ENCODE results near the gene CHMP1A. TPM values are rescaled to one million over a fixed set of nuclear protein-coding genes. Genes with fewer than 3 reads are reported as not detected.

The CHMP1A gene
- total and polyA plus RNA-seq, 4 donors, result 48.0 to 114 (median 84.8) TPM

- no peaks in the 10 kb centered on the region for H3K27me3 ChIP-seq (ENCODE audit: control insufficient read depth, insufficient read depth, low read length)
- H3K4me3 ChIP-seq (ENCODE audit: low read depth, low read length), result no peak overlapping the region
- no peak for DNase-seq (ENCODE audit: low read depth in 4 of 6, low spot score in 6 of 6)
- peaks cover 21% of the 10 kb centered on the region for H3K36me3 ChIP-seq (ENCODE audit: control insufficient read depth, insufficient read depth, low read length)
- H3K27ac ChIP-seq (ENCODE audit: low read depth, low read length), result no peak overlapping the region
- no peaks in the 10 kb centered on the region for H3K9me3 ChIP-seq (ENCODE audit: control insufficient read depth, insufficient read depth, low read length)
- 86% methylated on average over 12 of the region's 12 CpGs for WGBS (ENCODE audit: insufficient coverage)
- H3K4me1 ChIP-seq (ENCODE audit: control insufficient read depth, insufficient read depth, low read length), result peaks cover 14% of the 10 kb centered on the region
Observed at GRCh38 chr16:89600427-89600826, 57.1 kb downstream of the CHMP1A start.

DNA sequence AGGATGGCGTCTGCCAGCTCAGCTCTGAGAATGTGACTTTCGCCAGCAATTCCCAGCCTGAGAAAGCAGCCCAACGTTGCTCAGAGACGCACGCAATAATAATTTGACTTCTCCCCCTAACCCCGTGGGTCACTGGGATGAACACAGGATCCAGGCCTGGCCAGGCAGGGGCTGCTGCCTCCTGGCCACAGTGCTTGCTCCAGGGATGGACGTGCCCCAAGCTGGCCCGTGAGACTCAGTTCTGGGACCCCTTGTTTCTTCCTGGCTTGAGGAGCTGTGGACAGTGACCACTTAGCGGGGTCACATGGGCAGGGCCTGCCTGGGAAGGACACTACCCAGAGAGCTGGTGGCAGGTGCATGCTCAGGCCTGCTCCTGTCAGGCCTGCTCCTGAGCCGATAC, 57.6 kb downstream of the CHMP1A start:
- Histone ChIP-seq H3K27ac (ENCODE audit: low read depth, low read length) (no peak overlapping the region), H3K9me3 (ENCODE audit: control insufficient read depth, insufficient read depth, low read length) (no peaks in the 10 kb centered on the region), H3K4me3 (ENCODE audit: low read depth, low read length) (no peak overlapping the region), H3K36me3 (ENCODE audit: control insufficient read depth, insufficient read depth, low read length) (peaks cover 26% of the 10 kb centered on the region), H3K4me1 (ENCODE audit: control insufficient read depth, insufficient read depth, low read length) (peaks cover 12% of the 10 kb centered on the region), H3K27me3 (ENCODE audit: control insufficient read depth, insufficient read depth, low read length) (no peaks in the 10 kb centered on the region)
- DNase-seq (ENCODE audit: low read depth in 4 of 6, low spot score in 6 of 6), result no peak
- 76% methylated on average over 10 of the region's 10 CpGs for WGBS (ENCODE audit: insufficient coverage)

DNA sequence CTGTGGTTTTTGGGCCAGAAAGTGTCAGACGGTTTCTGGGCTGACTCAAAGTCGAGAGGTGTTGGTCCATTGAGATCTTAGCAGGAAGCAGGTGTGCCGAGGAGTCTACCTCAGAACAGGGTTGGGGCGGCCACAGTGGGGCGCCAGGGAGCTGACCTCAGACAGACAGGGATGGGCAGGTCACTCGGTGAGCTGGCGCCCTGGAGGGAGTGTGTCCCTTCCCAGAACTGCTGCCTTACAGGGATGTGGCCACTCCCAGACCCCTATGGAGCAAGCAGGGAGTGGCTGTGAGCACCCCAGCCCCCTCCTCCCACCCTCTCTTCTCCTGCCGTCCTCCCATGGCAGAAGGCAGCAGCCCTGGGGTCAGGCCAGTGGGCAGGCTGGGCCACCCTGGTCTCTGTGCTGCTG, 58.1 kb downstream of the CHMP1A start:
- H3K36me3 ChIP-seq (ENCODE audit: control insufficient read depth, insufficient read depth, low read length), result peaks cover 26% of the 10 kb centered on the region
- H3K4me3 ChIP-seq (ENCODE audit: low read depth, low read length), result no peak overlapping the region
- no peak for DNase-seq (ENCODE audit: low read depth in 4 of 6, low spot score in 6 of 6)
- no peaks in the 10 kb centered on the region for H3K27me3 ChIP-seq (ENCODE audit: control insufficient read depth, insufficient read depth, low read length)
- WGBS (ENCODE audit: insufficient coverage), result 40% methylated on average over 7 of the region's 8 CpGs
- no peak overlapping the region for H3K27ac ChIP-seq (ENCODE audit: low read depth, low read length)
- H3K9me3 ChIP-seq (ENCODE audit: control insufficient read depth, insufficient read depth, low read length), result no peaks in the 10 kb centered on the region
- peaks cover 12% of the 10 kb centered on the region for H3K4me1 ChIP-seq (ENCODE audit: control insufficient read depth, insufficient read depth, low read length)

- Histone ChIP-seq H3K27me3 (ENCODE audit: control insufficient read depth, insufficient read depth, low read length) (no peaks in the 10 kb centered on the region), H3K36me3 (ENCODE audit: control insufficient read depth, insufficient read depth, low read length) (peaks cover 29% of the 10 kb centered on the region), H3K4me3 (ENCODE audit: low read depth, low read length) (no peak overlapping the region), H3K9me3 (ENCODE audit: control insufficient read depth, insufficient read depth, low read length) (no peaks in the 10 kb centered on the region), H3K27ac (ENCODE audit: low read depth, low read length) (no peak overlapping the region), H3K4me1 (ENCODE audit: control insufficient read depth, insufficient read depth, low read length) (peaks cover 12% of the 10 kb centered on the region)
- peak in 2 of 6 donors; percentile 37 to 70 for DNase-seq (ENCODE audit: low read depth in 4 of 6, low spot score in 6 of 6)
- WGBS (ENCODE audit: insufficient coverage), result no CpG with 5 or more reads among the region's 14 CpGs
Observed at GRCh38 chr16:89598199-89598598, 59.3 kb downstream of the CHMP1A start.

DNA sequence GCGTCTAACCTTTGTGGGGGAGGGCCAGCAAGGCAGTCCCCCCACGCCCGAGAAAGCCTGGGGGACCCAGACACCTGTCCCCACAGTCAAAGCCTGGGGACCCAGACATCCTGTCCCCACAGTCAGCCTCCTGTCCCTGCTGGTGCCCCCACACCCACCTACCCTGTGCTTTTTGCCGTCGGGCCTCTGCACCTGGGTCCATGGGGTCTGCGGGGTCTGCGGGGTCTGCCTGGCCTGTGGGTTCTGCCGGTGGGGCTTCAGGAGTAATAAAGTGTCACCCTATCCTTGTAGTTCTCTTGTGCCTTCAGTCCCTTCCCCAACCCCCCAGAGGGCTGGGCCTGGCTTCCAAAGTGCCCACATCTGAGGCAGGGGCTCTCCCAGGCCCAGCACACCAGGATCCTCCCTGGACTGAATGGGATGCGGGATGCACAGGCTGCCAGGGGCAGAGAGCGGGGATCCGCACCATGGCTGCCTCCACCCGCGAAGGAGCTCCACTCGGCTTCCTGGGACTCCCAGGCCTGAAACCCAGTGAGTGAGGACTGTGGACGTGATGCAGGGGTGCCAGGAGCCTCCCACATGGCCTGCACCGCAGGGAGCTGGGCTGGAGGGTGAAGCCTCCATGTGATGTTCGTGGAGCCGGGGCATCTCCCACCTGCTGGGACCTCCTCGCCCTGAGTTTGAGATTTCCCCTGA, 60.4 kb downstream of the CHMP1A start:
- H3K27ac ChIP-seq (ENCODE audit: low read depth, low read length), result no peak overlapping the region

DNA sequence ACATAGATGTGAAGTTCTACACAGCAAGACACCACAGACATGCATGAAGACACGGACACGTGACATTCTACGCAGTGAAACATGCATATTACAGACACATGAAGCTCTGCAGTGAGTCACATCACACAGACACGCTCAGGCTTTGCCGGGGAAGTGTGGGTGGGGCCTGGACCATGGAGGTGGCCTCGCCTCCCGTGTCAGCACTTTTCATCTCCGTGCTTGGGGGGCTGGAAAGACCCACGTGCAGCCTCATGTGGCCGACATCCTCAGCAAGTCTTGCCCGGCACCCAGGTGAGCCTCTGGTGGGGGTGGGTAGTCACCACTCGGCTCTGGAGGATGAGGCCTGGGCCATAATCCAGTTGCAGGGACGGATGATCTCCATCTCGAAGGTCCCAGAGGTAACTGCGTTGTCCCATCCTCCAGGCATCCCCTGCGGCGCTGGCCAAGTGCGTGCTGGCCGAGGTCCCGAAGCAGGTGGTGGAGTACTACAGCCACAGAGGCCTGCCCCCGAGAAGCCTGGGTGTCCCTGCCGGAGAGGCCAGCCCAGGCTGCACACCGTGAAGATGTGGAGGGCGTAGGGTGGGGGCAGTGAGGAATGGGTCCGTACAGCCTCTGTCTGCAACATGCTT, 61.3 kb downstream of the CHMP1A start:
- Histone ChIP-seq H3K4me1 (ENCODE audit: control insufficient read depth, insufficient read depth, low read length) (no peaks in the 10 kb centered on the region), H3K4me3 (ENCODE audit: low read depth, low read length) (no peak overlapping the region), H3K9me3 (ENCODE audit: control insufficient read depth, insufficient read depth, low read length) (no peaks in the 10 kb centered on the region), H3K36me3 (ENCODE audit: control insufficient read depth, insufficient read depth, low read length) (peaks cover 31% of the 10 kb centered on the region), H3K27me3 (ENCODE audit: control insufficient read depth, insufficient read depth, low read length) (no peaks in the 10 kb centered on the region), H3K27ac (ENCODE audit: low read depth, low read length) (no peak overlapping the region)
- 86% methylated on average over 21 of the region's 25 CpGs for WGBS (ENCODE audit: insufficient coverage)
- no peak for DNase-seq (ENCODE audit: low read depth in 4 of 6, low spot score in 6 of 6)

More for the DNA sequence above, 60.4 kb downstream of the CHMP1A start:
- Histone ChIP-seq H3K36me3 (ENCODE audit: control insufficient read depth, insufficient read depth, low read length) (peaks cover 29% of the 10 kb centered on the region), H3K4me3 (ENCODE audit: low read depth, low read length) (no peak overlapping the region), H3K9me3 (ENCODE audit: control insufficient read depth, insufficient read depth, low read length) (no peaks in the 10 kb centered on the region), H3K4me1 (ENCODE audit: control insufficient read depth, insufficient read depth, low read length) (peaks cover 3% of the 10 kb centered on the region), H3K27me3 (ENCODE audit: control insufficient read depth, insufficient read depth, low read length) (no peaks in the 10 kb centered on the region)
- DNase-seq (ENCODE audit: low read depth in 4 of 6, low spot score in 6 of 6), result no peak
- 87% methylated on average over 18 of the region's 19 CpGs for WGBS (ENCODE audit: insufficient coverage)

DNA sequence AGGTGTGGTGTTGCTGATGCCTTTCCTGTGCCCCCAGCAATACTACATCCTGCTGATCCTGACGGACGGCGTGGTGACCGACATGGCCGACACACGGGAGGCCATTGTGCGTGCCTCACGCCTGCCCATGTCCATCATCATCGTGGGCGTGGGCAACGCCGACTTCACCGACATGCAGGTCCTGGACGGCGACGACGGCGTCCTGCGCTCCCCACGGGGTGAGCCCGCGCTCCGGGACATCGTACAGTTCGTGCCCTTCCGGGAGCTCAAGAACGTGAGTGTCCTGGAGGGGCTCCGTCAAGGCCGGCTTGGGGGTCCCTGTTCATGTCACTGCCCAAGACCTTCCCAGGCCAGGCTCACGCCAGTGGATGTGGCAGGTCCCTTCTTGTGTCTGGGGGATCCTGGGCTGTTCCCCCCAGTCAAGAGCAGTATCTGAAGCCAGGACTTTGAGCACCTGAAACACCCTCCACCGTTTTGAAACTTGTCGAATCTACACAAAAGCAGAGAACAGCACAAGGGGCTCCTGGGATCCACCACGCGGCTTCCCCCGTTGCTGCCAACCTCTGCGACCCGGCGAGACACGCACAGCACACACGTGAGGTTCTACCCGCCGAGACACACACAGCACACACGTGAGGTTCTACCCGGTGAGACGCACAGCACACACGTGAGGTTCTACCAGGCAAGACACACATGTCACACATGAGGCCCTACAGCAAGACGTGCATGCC, 62.0 kb downstream of the CHMP1A start:
- WGBS (ENCODE audit: insufficient coverage), result 96% methylated on average over 47 of the region's 47 CpGs
- H3K36me3 ChIP-seq (ENCODE audit: control insufficient read depth, insufficient read depth, low read length), result peaks cover 35% of the 10 kb centered on the region
- H3K9me3 ChIP-seq (ENCODE audit: control insufficient read depth, insufficient read depth, low read length), result no peaks in the 10 kb centered on the region
- no peaks in the 10 kb centered on the region for H3K4me1 ChIP-seq (ENCODE audit: control insufficient read depth, insufficient read depth, low read length)
- no peak for DNase-seq (ENCODE audit: low read depth in 4 of 6, low spot score in 6 of 6)
- no peaks in the 10 kb centered on the region for H3K27me3 ChIP-seq (ENCODE audit: control insufficient read depth, insufficient read depth, low read length)
- H3K27ac ChIP-seq (ENCODE audit: low read depth, low read length), result no peak overlapping the region
- H3K4me3 ChIP-seq (ENCODE audit: low read depth, low read length), result no peak overlapping the region

Other genes with a start within 250 kb of the CHMP1A start
- gene ANKRD11, start 167.1 kb downstream of the CHMP1A start, total RNA-seq, result 10 to 100 TPM; 38.2 to 53.4 TPM
- gene ANKRD11, start 167.1 kb downstream of the CHMP1A start, polyA plus RNA-seq (ENCODE audit: insufficient read length in 2 of 2), result 100 to 1,000 TPM in 1 of 2 donors, 10 to 100 TPM in 1; 93.6 to 104 TPM
- 100 to 1,000 TPM in 1 of 2 donors, 10 to 100 TPM in 1; 81.4 to 134 TPM for gene SPG7, start 149.3 kb downstream of the CHMP1A start, total RNA-seq
- gene SPG7, start 149.3 kb downstream of the CHMP1A start, polyA plus RNA-seq (ENCODE audit: insufficient read length in 2 of 2), result 100 to 1,000 TPM in 1 of 2 donors, 10 to 100 TPM in 1; 92.0 to 150 TPM
- gene RPL13, start 97.0 kb downstream of the CHMP1A start, total RNA-seq, result 1,000 to 10,000 TPM; 1,019 to 2,411 TPM
- gene RPL13, start 97.0 kb downstream of the CHMP1A start, polyA plus RNA-seq (ENCODE audit: insufficient read length in 2 of 2), result 1,000 to 10,000 TPM; 1,884 to 1,957 TPM
- gene CPNE7, start 82.0 kb downstream of the CHMP1A start, total RNA-seq, result 10 to 100 TPM in 1 of 2 donors, 1 to 10 TPM in 1; 9.9 to 20.9 TPM
- gene CPNE7, start 82.0 kb downstream of the CHMP1A start, polyA plus RNA-seq (ENCODE audit: insufficient read length in 2 of 2), result 10 to 100 TPM; 37.5 to 49.2 TPM
- 1 to 10 TPM in 1 of 2 donors, under 1 TPM in 1; 0.99 to 3.3 TPM for gene DPEP1, start 44.1 kb downstream of the CHMP1A start, total RNA-seq
- gene DPEP1, start 44.1 kb downstream of the CHMP1A start, polyA plus RNA-seq (ENCODE audit: insufficient read length in 2 of 2), result 1 to 10 TPM; 6.9 to 9.8 TPM
- 10 to 100 TPM in 1 of 2 donors, 1 to 10 TPM in 1; 5.7 to 16.3 TPM for gene SPATA33, start 128 bp upstream of the CHMP1A start, total RNA-seq
- gene SPATA33, start 128 bp upstream of the CHMP1A start, polyA plus RNA-seq (ENCODE audit: insufficient read length in 2 of 2), result 10 to 100 TPM; 24.2 to 25.4 TPM
- 10 to 100 TPM; 34.7 to 64.1 TPM for gene CDK10, start 29.0 kb upstream of the CHMP1A start, total RNA-seq
- 100 to 1,000 TPM; 101 to 115 TPM for gene CDK10, start 29.0 kb upstream of the CHMP1A start, polyA plus RNA-seq (ENCODE audit: insufficient read length in 2 of 2)
- 1 to 10 TPM; 8.7 to 9.7 TPM for gene SPATA2L, start 44.0 kb upstream of the CHMP1A start, total RNA-seq
- gene SPATA2L, start 44.0 kb upstream of the CHMP1A start, polyA plus RNA-seq (ENCODE audit: insufficient read length in 2 of 2), result 10 to 100 TPM; 14.0 to 15.3 TPM
- gene VPS9D1, start 63.2 kb upstream of the CHMP1A start, total RNA-seq, result 10 to 100 TPM in 1 of 2 donors, 1 to 10 TPM in 1; 9.4 to 13.4 TPM
- 10 to 100 TPM; 39.5 to 49.7 TPM for gene VPS9D1, start 63.2 kb upstream of the CHMP1A start, polyA plus RNA-seq (ENCODE audit: insufficient read length in 2 of 2)
- 10 to 100 TPM; 24.4 to 35.3 TPM for gene ZNF276, start 63.8 kb upstream of the CHMP1A start, total RNA-seq
- 10 to 100 TPM; 48.7 to 61.3 TPM for gene ZNF276, start 63.8 kb upstream of the CHMP1A start, polyA plus RNA-seq (ENCODE audit: insufficient read length in 2 of 2)
- gene FANCA, start 158.9 kb upstream of the CHMP1A start, total RNA-seq, result 10 to 100 TPM in 1 of 2 donors, 1 to 10 TPM in 1; 9.3 to 11.5 TPM
- 10 to 100 TPM; 17.0 to 32.5 TPM for gene FANCA, start 158.9 kb upstream of the CHMP1A start, polyA plus RNA-seq (ENCODE audit: insufficient read length in 2 of 2)
- 10 to 100 TPM; 12.3 to 14.1 TPM for gene SPIRE2, start 170.8 kb upstream of the CHMP1A start, total RNA-seq
- gene SPIRE2, start 170.8 kb upstream of the CHMP1A start, polyA plus RNA-seq (ENCODE audit: insufficient read length in 2 of 2), result 10 to 100 TPM; 40.3 to 51.3 TPM
- 100 to 1,000 TPM; 114 to 169 TPM for gene TCF25, start 215.9 kb upstream of the CHMP1A start, total RNA-seq
- gene TCF25, start 215.9 kb upstream of the CHMP1A start, polyA plus RNA-seq (ENCODE audit: insufficient read length in 2 of 2), result 100 to 1,000 TPM; 181 to 240 TPM